Measurements from ENCODE around the gene MAP3K6.

The MAP3K6 gene

GRCh38 chr1:27332536-27333281 is 34.1 kb downstream of the MAP3K6 start:
- DNase-seq: peak; percentile 56

DNA sequence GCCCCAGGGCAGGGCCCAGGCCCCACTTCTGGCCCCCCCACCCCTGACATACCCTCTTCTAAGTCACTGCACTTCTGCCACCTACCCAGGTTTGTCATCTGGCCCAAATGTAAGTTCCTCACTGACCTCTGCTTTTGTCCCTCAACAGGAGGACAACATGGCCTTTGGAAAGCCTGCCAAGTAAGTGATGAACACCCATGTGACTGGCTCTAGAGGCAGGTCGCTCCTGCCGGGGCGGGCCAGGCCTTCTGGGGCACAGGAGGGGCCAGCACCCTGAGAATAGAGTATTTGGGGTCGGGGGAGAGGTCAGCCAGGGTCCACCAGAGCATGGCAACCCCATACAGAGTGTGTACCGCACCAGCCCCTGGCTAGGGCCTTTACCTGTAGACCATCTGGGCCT is 34.8 kb downstream of the MAP3K6 start:
- no peak for DNase-seq

DNA sequence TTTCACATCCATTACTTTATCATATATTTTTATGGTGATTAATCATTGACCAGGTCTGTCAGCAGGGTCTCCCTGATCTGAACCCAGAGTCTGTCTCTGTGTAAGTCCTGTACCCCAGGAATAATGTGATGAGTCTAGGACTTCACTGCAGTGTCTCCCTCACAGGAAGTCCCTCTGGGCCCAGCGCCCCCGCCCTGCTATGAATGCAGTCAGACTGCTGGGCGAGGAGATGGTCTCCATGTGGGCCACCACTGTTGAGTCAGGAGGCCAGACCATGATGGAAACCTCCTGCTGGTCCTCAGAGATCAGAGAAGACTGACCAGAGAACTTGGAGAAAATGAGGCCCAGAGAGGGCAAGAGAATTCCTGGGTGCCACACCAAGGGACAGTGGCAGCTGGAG is 35.3 kb downstream of the MAP3K6 start:
- DNase-seq: no peak

- no peak for DNase-seq
Observed at GRCh38 chr1:27330786-27331185, 36.0 kb downstream of the MAP3K6 start.

DNA sequence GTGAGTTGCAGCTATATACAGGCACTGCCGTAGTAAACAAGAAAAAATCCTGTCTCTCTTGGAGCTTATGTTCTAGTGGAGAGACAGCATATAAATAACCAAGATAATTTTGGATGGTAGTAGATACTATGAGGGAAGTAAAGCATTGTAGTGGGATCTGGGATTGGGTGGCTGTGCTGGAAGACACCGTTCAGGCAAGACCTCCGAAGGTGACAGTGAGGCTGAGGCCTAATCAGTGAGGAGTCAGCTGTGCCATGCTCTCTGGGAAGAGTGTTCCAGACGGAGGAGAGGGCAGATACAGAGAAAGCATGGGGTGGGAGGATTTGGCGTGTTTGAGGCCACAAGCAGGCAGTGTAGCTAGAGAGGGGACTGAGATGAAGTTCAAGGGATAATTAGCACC is 38.8 kb downstream of the MAP3K6 start:
- DNase-seq: no peak

DNA sequence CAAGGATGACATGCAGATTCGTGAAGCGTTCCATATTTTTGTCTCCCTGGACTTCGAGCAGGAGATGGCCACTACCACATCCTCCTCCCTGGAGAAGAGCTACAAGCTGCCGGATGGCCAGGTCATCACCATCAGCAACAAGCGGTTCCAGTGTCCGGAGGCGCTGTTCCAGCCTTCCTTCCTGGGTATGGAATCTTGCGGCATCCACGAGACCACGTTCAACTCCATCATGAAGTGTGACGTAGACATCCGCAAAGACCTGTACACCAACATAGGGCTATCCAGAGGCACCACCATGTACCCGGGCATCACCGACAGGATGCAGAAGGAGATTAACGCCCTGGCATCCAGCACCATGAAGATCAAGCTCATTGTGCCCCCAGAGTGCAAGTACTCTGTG is 41.5 kb downstream of the MAP3K6 start:
- DNase-seq: no peak

- peak; percentile 8 for DNase-seq
Observed at GRCh38 chr1:27322569-27323240, 44.1 kb downstream of the MAP3K6 start.

DNA sequence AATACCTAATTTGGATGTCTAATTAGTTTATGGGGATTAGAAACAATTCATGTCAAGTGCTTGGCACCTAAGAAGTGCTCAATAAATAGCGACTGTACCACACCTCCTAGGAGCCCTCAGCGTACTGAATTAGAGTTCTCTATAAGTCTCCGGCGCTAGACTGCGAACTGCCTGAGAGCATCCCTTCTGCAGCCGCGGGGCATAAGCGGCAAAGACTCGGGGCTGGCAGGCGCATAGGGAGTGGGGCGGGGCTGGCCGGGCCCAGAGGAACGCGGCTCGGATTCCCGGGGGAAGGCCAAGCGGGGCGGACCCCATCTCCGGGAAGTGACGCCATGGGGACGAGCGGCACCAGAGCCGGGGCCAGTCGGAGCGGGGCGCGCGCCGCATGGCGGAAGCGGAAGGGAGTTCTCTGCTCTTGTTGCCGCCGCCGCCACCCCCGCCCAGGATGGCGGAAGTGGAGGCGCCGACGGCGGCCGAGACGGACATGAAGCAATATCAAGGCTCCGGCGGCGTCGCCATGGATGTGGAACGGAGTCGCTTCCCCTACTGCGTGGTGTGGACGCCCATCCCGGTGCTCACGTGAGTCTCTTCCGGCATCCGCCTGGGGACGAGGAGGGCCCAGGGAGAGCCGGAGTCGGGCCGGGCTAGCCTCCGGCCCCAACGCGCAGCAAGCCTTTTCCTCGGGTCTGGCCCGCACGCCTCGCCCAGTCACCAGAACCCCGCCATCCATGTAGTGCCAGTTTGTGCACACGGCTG is 44.8 kb downstream of the MAP3K6 start, which contains the start of gene TMEM222:
TMEM222 (plus strand) TSS at position 351 of the 756 bp plus-strand sequence; CDS start at position 386, 35 bp downstream.
- peak; percentile 98 for DNase-seq

DNA sequence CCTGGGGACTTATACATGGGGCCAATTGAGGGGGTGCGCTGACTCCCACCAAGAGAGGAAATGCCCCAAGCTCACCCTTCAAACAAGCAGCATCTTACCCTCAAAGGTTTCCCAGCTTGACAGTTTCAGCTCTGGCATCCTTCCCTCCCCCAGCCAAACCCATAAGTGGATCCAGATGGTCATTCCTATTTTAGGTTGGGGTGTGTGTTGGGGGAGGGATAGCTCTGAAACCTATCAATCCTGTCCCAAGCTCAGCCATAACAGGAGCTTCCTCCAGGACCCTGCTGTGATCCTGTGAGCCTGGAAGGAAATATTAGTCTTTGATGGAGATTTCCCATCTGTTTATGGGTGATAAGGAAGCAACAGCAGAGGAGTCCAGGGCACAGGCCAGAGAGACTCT is 48.2 kb downstream of the MAP3K6 start:
- DNase-seq: no peak

GRCh38 chr1:27318136-27318535 is 48.6 kb downstream of the MAP3K6 start:
- no peak for DNase-seq

DNA sequence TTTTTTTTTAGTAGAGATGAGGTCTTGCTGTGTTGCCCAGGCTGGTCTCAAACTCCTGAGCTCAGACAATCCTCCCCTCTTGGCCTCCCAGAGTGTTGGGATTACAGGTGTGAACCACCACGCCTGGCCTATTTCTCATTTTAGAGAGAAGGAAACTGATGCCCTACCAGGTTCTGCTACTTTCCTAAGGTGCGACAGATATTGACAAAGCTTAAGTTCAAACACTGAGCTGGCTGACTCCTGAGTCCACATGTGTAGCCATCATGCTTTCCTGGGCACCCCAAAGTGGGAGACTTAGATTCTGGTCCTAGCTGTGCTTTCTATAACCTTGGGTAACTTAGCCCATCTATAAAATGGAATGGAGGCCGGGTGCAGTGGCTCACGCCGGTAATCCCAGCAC is 49.9 kb downstream of the MAP3K6 start:
- DNase-seq: no peak

DNA sequence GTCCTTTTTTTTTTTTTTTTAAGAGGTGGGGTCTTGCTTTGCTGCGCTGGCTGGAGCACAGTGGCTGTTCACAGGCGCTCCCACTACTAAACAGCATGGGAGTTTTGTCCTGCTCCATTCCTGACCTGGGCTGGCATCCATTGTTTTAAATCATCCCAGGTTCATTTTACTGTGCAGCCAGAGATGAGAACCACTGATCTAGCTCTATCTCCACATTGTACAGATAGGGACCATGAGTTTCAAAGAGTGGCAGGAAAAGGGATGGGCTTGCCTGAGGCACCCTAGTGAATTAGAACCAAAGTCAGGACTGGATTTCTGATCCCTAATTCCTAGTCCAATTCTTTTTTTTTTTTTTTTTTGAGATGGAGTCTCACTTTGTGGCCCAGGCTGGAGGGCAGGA is 52.0 kb downstream of the MAP3K6 start:
- DNase-seq: no peak

- no peak for DNase-seq
Observed at GRCh38 chr1:27314169-27314568, 52.6 kb downstream of the MAP3K6 start.

GRCh38 chr1:27307874-27308598 is 58.7 kb downstream of the MAP3K6 start:
- no peak for DNase-seq

- no peak for DNase-seq
Observed at GRCh38 chr1:27306892-27307761, 59.6 kb downstream of the MAP3K6 start.

- DNase-seq: no peak
Observed at GRCh38 chr1:27306071-27306470, 60.7 kb downstream of the MAP3K6 start.

All from activated CD4-positive, alpha-beta T cell treated with anti-CD3 and anti-CD28 coated beads, Interleukin-2, Interleukin-6, amounts not matched to agents 100 ng/mL and 50 ng/mL, durations not matched to agents 16 hours and 8 hours (primary cell).